K562 (cell line): ENCODE measurements around the gene ROBO1. TPM values are rescaled to one million over a fixed set of nuclear protein-coding genes. Genes with fewer than 3 reads are reported as not detected.

ENCODE experiments used
- ATAC-seq: fragments of 200-7000 bp; cut with Tn5 transposase; 3 replicates; pipeline ENCODE4 v1.9.1; 2020; ENCODE audit warnings: moderate library complexity
- BruUV-seq: library from RNA; stranded (reverse); fragments of 400-500 nt; replicated peaks from 2 replicates; lab custom pipeline; 2021; lab: Mats Ljungman, UMichigan
- CTCF ChIA-PET: fragments of 300-600 bp; formaldehyde crosslinking; extraction: SDS; loops from one replicate; lab custom pipeline; 2021; ENCODE audit warnings: low intra/inter-chr PET ratio; lab: Yijun Ruan, JAX
- POLR2A ChIA-PET: fragments of 300-600, 350-650 bp; sonication (Branson Sonifier 250); formaldehyde crosslinking; extraction: SDS; loops from one replicate; lab custom pipeline; 2021; ENCODE audit warnings: antibody characterized with exemption, inconsistent platforms; lab: Yijun Ruan, JAX
- DNase-seq, 4 experiments: peaks; one replicate each; pipeline versions ENCODE4 v3.0.0 to v3.0.0-alpha.2; 2011 to 2018; ENCODE audit warnings: low spot score in 3 of 4, mixed read lengths in 3 of 4; ENCODE audit errors: extremely low read depth in 1 of 4
- FAIRE-seq: peaks from 2 replicates; lab custom pipeline; 2011; peaks lifted over from hg19 to GRCh38; lab: Jason Lieb, UNC
- H2AFZ ChIP-seq: 2 replicates; pipeline ENCODE4 v1.6.0; 2011; ENCODE audit warnings: low read depth, low read length, control low read depth, inconsistent platforms
- H3K27ac ChIP-seq: fragments of 200-600 bp; 3 replicates; pipeline ENCODE4 v1.8.0; 2011; ENCODE audit warnings: low read depth, mild to moderate bottlenecking, control low read depth, inconsistent platforms, low read length, moderate library complexity, mixed read lengths; ENCODE audit errors: extremely low read depth
- H3K27me3 ChIP-seq, 2 experiments: fragments of 300-600 bp in 1 of 2; 2 replicates in 1 of 2; 3 replicates in 1 of 2; pipeline versions ENCODE4 v1.6.0 to v1.8.0; 2011; ENCODE audit warnings: inconsistent platforms in 2 of 2, low read length in 2 of 2, mild to moderate bottlenecking in 1 of 2, mixed read lengths in 1 of 2, moderate library complexity in 1 of 2; ENCODE audit not compliant: control insufficient read depth in 2 of 2, insufficient read depth in 2 of 2
- H3K36me3 ChIP-seq: fragments of 300-600 bp; 3 replicates; pipeline ENCODE4 v1.8.0; 2011; ENCODE audit warnings: mild to moderate bottlenecking, low read length, inconsistent platforms; ENCODE audit not compliant: control insufficient read depth, insufficient read depth
- H3K4me1 ChIP-seq, 2 experiments: fragments of 200-600 bp in 1 of 2; replicated peaks in 1 of 2; 2 replicates in 1 of 2; 3 replicates in 1 of 2; pipeline versions ENCODE4 v1.5.1 to v1.8.0; 2011; ENCODE audit warnings: inconsistent platforms in 2 of 2, low read length in 2 of 2, mild to moderate bottlenecking in 1 of 2, mixed read lengths in 1 of 2, moderate library complexity in 1 of 2; ENCODE audit not compliant: control insufficient read depth in 2 of 2, insufficient read depth in 2 of 2
- H3K4me2 ChIP-seq: 2 replicates; pipeline ENCODE4 v1.6.1; 2011; ENCODE audit warnings: low read length, control low read depth, inconsistent platforms, mixed read lengths; ENCODE audit not compliant: insufficient read depth
- H3K4me3 ChIP-seq: fragments of 200-600 bp; sonication (generic), shearing (Covaris generic); 2 replicates; pipeline ENCODE4 v1.5.1; 2016; ENCODE audit warnings: control low read depth, inconsistent platforms
- H3K79me2 ChIP-seq: fragments of 200-600 bp; 3 replicates; pipeline ENCODE4 v1.8.0; 2011; ENCODE audit warnings: low read length, inconsistent platforms; ENCODE audit not compliant: control insufficient read depth, insufficient read depth
- H3K9ac ChIP-seq, 2 experiments: 2 replicates each; pipeline versions ENCODE4 v1.6.0 to v1.6.1; 2011; ENCODE audit warnings: low read depth in 2 of 2, low read length in 2 of 2, control low read depth in 1 of 2, inconsistent platforms in 1 of 2, mild to moderate bottlenecking in 1 of 2, mixed read lengths in 1 of 2; ENCODE audit not compliant: insufficient read depth in 1 of 2
- H3K9me1 ChIP-seq: one replicate; pipeline ENCODE4 v1.6.0; 2011; ENCODE audit warnings: inconsistent platforms, mild to moderate bottlenecking, low read length, moderate library complexity; ENCODE audit not compliant: control insufficient read depth, insufficient read depth
- H3K9me3 ChIP-seq: replicated peaks from 2 replicates; pipeline ENCODE4 v1.5.1; 2011; ENCODE audit warnings: low read depth, low read length, inconsistent platforms; ENCODE audit not compliant: control insufficient read depth, insufficient read depth
- H4K20me1 ChIP-seq: replicated peaks from 2 replicates; pipeline ENCODE4 v1.6.1; 2011; ENCODE audit warnings: low read length, inconsistent platforms, mixed read lengths; ENCODE audit not compliant: control insufficient read depth, insufficient read depth
- ATF1 ChIP-seq, 2 experiments: fragments of 450-650 bp in 1 of 2; IDR thresholded peaks; 2 replicates each; pipeline ENCODE4 v1.6.1; 2016; ENCODE audit warnings: missing compliant biosample characterization in 1 of 2, missing genetic modification characterization in 1 of 2
- HDAC2 ChIP-seq: fragments of 450-650 bp; IDR thresholded peaks from 2 replicates; pipeline ENCODE4 v1.6.1; 2016; ENCODE audit warnings: mild to moderate bottlenecking
- MITF ChIP-seq: IDR thresholded peaks from 2 replicates; pipeline ENCODE4 v1.6.1; 2014; ENCODE audit warnings: antibody characterized with exemption
- RBM14 ChIP-seq: fragments of 200-400 bp; formaldehyde crosslinking; IDR thresholded peaks from 2 replicates; pipeline ENCODE4 v1.6.1; 2018; ENCODE audit warnings: low read depth, mild to moderate bottlenecking, low read length, moderate library complexity, borderline replicate concordance; ENCODE audit not compliant: insufficient read depth
- TSHZ1 ChIP-seq: fragments of 250-450 bp; sonication (Bioruptor Pico); IDR thresholded peaks from 2 replicates; pipeline ENCODE4 v1.4.0; 2020; ENCODE audit warnings: mild to moderate bottlenecking, moderate library complexity
- WGBS: fragments of 100-300 bp; shearing (Covaris generic); methylation state at CpG from one replicate; pipeline ENCODE4 v1.1.6; 2016; ENCODE audit warnings: low coverage, mixed read lengths; ENCODE audit not compliant: insufficient coverage; ENCODE audit errors: missing lambda C conversion rate; 5-methylcytosine and 5-hydroxymethylcytosine counted together
- in situ Hi-C: fragments of 300-500 bp; cut with MboI; formaldehyde crosslinking; loops from 4 replicates; pipeline ENCODE4 v1.15.0; 2018; ENCODE audit warnings: inconsistent platforms, mixed read lengths
- intact Hi-C: fragments of 100-400 bp; cut with micrococcal nuclease; formaldehyde crosslinking; loops from 2 replicates; pipeline ENCODE4 v1.14.2; 2022
- polyA plus RNA-seq, 8 experiments: library from polyadenylated mRNA; depleted of rRNA in 4 of 8; stranded (reverse) in 5 of 8; unstranded in 3 of 8; fragments of >200 nt; fragmentation: Nextera tagmentation in 2 of 8; fragmentation: Illumina TruSeq in 1 of 8; extraction: Ambion mirVana in 2 of 8; extraction: Trizol in 1 of 8; gene quantifications; 2 replicates each; pipeline versions ENCODE4 v1.2.1 to v1.2.3, GENCODE V29; 2011 to 2014; ENCODE audit warnings: inconsistent platforms in 1 of 8, missing spikeins in 1 of 8
- total RNA-seq, 7 experiments: library from RNA; depleted of rRNA in 6 of 7; stranded (reverse); fragments of >200 nt in 6 of 7; fragmentation: Illumina TruSeq in 2 of 7; extraction: Trizol in 2 of 7; gene quantifications; 2 replicates each; pipeline versions ENCODE4 v1.2.1 to v1.2.3, GENCODE V29; 2011 to 2021; ENCODE audit warnings: low replicate concordance in 1 of 7

ROBO1 gene
- total and polyA plus RNA-seq, 9 of the 15 experiments (the other 6 are each of a cell fraction or from before 2014, with no cell fraction given): 0.01 to 0.53 (median 0.17) TPM; not detected in 5

DNA sequence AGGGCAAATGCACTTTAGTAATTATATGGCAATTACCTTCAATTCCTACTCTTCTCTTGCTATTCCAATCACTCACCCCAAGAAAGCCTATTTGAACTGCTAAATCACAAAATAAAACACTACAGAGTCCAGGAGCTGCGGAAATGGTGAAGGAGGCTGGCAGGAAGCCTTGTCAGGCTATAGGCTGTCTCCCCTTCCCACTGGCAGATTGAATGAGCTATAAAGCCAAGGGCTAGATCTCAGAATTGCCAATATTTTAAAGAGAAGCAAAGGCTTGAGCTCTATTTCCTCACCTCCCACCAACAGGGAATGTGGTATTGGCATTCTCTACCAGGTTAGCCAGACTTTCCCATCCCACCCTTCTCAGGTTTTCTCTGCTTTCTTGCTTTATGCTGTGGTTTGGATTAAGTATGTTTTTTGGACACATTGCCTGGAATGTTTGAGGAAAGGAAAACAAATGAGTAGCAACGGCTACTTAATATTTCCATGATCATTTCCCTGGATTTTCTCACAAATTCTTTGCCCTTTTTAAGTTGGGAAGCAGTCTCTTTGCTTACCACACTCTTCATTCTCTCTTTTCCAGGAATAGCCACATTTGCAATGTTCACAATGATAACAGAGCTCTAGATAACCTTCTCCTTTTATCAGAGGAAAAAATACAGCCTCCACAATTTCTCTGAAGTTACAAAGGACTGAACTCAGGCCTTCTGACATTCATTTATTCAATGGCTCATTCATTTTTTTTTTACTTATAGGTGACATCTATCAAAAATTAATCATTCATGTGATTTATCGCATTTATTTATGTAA is 1125.4 kb downstream of the ROBO1 start:
- ChIA-PET CTCF (no interaction called here), POLR2A (interaction anchor here (0.6 kb wide), 1 partner anchor 41 kb away, joined by 4 read pairs; no protein-coding TSS in a partner anchor)
- WGBS: 3% methylated on average over 3 of the region's 3 CpGs
- Histone ChIP-seq H3K4me1 (no peaks in the 10 kb centered on the region), H3K36me3 (no peaks in the 10 kb centered on the region), H3K4me3 (no peak overlapping the region), H3K27ac (no peak overlapping the region), H3K9ac (no peak overlapping the region), H3K9me3 (no peaks in the 10 kb centered on the region), H3K79me2 (no peaks in the 10 kb centered on the region), H3K27me3 (no peaks in the 10 kb centered on the region), H4K20me1 (no peaks in the 10 kb centered on the region), H3K9me1 (no peaks in the 10 kb centered on the region), H2AFZ (no peak overlapping the region), H3K4me2 (no peak overlapping the region)
- no TSS peak for BruUV-seq
- in situ Hi-C loops (no loop called here), intact Hi-C loops (loop anchor here (10.0 kb wide), 1 partner anchor 1298 kb away; no protein-coding TSS in a partner anchor)
- FAIRE-seq: no peak
- no peak for DNase-seq
- ATAC-seq: no peak
- TF ChIP-seq MITF (no peak), ATF1 (CRISPR knock-in tag; IDR thresholded peaks at IDR 0.05) (no peak), ATF1 (tag; IDR thresholded peaks at IDR 0.05) (no peak), HDAC2 (no peak), TSHZ1 (no peak), RBM14 (no peak)
